SU-DHL-6 (cell line): ENCODE data around the gene SLC27A1.
A peak's percentile ranks its signal among the peaks of the same experiment; 100 is the strongest.

Experiments
- H2AFZ ChIP-seq: fragments of 200-600 bp; sonication (generic); 2 replicates; pipeline ENCODE4 v1.6.1; 2014; ENCODE audit warnings: low read depth, mild to moderate bottlenecking, moderate library complexity, mixed read lengths, antibody characterized with exemption, low read length; ENCODE audit not compliant: severe bottlenecking
- H3F3A ChIP-seq: fragments of 200-600 bp; shearing (Covaris generic); 2 replicates; pipeline ENCODE4 v1.6.0; 2016; ENCODE audit warnings: antibody characterized with exemption, mild to moderate bottlenecking; ENCODE audit not compliant: insufficient read depth
- H3K27ac ChIP-seq: fragments of 200-600 bp; sonication (generic); 2 replicates; pipeline ENCODE4 v1.5.1; 2016; ENCODE audit warnings: low read depth, mild to moderate bottlenecking, low read length, moderate library complexity, mixed read lengths
- H3K27me3 ChIP-seq: fragments of 200-600 bp; sonication (generic), shearing (Covaris generic); 2 replicates; pipeline ENCODE4 v1.6.0; 2014; ENCODE audit warnings: mild to moderate bottlenecking, low read length
- H3K36me3 ChIP-seq: fragments of 200-600 bp; sonication (generic); 2 replicates; pipeline ENCODE4 v1.6.1; 2014; ENCODE audit warnings: mild to moderate bottlenecking, low read length, mixed read lengths
- H3K4me2 ChIP-seq: fragments of 300-600, 200-600 bp; shearing (Covaris generic), sonication (generic); 2 replicates; pipeline ENCODE4 v1.6.0; 2014; ENCODE audit warnings: low read length, low read depth, mild to moderate bottlenecking; ENCODE audit not compliant: poor library complexity, severe bottlenecking
- H3K4me3 ChIP-seq: fragments of 200-600 bp; sonication (generic); 2 replicates; pipeline ENCODE4 v1.5.1; 2014; ENCODE audit warnings: antibody characterized with exemption, low read length, mild to moderate bottlenecking, mixed read lengths; ENCODE audit not compliant: insufficient read depth, poor library complexity, severe bottlenecking
- H3K79me2 ChIP-seq: fragments of 200-600 bp; sonication (generic); 2 replicates; pipeline ENCODE4 v1.6.1; 2014; ENCODE audit warnings: mild to moderate bottlenecking, low read length, moderate library complexity; ENCODE audit not compliant: insufficient read depth
- H3K9ac ChIP-seq: fragments of 200-600 bp; sonication (generic); 2 replicates; pipeline ENCODE4 v1.7.0; 2014; ENCODE audit warnings: mild to moderate bottlenecking, low read length
- H3K9me2 ChIP-seq: fragments of 200-600 bp; sonication (generic); replicated peaks from 2 replicates; pipeline ENCODE4 v1.6.1; 2014; ENCODE audit warnings: low read length; ENCODE audit not compliant: insufficient read depth
- H3K9me3 ChIP-seq: fragments of 200-600 bp; sonication (generic); 2 replicates; pipeline ENCODE4 v1.6.1; 2014; ENCODE audit warnings: low read length, mixed read lengths; ENCODE audit not compliant: insufficient read depth
- H4K20me1 ChIP-seq: fragments of 200-600 bp; sonication (generic); 2 replicates; pipeline ENCODE4 v1.6.1; 2014; ENCODE audit warnings: low read depth, mild to moderate bottlenecking, antibody characterized with exemption, low read length, moderate library complexity, mixed read lengths
- EZH2phosphoT487 ChIP-seq: fragments of 200-600 bp; sonication (generic), shearing (Covaris generic); conservative IDR thresholded peaks from 2 replicates; pipeline ENCODE4 v1.6.1; 2018; ENCODE audit warnings: mild to moderate bottlenecking, antibody characterized with exemption, low read length, moderate library complexity, mixed read lengths
- TF ChIP-seq, protein P1 (sequence below): fragments of 200-600 bp; sonication (generic); IDR thresholded peaks from one replicate; pipeline ENCODE4 v1.5.1; 2017; ENCODE audit warnings: antibody characterized with exemption, mild to moderate bottlenecking, low read length, moderate library complexity; ENCODE audit not compliant: insufficient read depth, poor library complexity, severe bottlenecking

The SLC27A1 gene

DNA sequence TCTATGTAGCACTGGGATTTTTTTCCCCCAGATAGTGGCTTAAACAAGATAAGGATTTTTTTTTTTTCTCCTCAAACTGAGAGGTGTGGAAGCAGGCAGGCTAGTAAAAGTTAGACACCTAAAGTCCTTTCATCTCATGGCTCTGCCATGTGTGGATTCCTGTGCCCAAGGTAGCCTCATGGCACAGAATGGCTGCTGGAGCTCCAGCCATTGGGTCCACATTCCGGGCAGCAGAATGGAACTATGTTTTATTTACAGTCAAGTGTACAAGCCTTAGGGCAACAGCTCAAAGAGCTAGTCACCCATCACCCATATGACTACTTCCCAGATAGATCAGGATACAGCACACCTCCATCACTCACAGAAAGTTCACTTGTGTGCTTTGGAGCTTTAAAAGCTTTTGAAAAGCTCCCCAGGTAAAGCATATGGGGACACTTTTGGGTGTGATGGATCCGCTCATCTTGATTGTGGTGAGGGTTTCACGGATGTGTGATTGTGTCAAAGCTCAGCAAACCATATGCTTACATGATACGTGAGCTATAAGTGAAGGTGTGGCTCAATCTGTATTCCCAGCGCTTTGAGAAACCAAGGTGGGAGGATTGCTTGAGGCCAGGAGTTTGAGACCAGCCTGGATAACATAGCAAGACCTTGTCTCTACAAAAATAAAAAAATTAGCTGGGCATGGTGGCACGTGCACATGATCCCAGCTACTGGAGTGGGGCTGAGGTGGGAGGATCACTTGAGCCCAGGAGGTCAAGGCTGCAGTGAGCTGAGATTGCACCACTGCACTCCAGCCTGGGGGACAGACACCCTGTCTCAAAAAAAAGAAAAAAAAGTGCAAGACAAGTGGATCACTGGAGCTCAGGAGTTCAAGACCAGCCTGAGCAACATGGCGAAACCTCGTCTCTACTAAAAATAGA, 59.2 kb downstream of the SLC27A1 start:
- no peaks in the 10 kb centered on the region for H4K20me1 ChIP-seq
- H2AFZ ChIP-seq: no peak overlapping the region
- no peaks in the 10 kb centered on the region for H3K9me3 ChIP-seq
- peak overlapping the region; percentile 59 for H3K4me3 ChIP-seq
- H3K9me2 ChIP-seq: no peaks in the 10 kb centered on the region
- H3K4me2 ChIP-seq: peak overlapping the region; percentile 72
- H3K79me2 ChIP-seq: peaks cover 43% of the 10 kb centered on the region
- TF ChIP-seq, protein P1, sequence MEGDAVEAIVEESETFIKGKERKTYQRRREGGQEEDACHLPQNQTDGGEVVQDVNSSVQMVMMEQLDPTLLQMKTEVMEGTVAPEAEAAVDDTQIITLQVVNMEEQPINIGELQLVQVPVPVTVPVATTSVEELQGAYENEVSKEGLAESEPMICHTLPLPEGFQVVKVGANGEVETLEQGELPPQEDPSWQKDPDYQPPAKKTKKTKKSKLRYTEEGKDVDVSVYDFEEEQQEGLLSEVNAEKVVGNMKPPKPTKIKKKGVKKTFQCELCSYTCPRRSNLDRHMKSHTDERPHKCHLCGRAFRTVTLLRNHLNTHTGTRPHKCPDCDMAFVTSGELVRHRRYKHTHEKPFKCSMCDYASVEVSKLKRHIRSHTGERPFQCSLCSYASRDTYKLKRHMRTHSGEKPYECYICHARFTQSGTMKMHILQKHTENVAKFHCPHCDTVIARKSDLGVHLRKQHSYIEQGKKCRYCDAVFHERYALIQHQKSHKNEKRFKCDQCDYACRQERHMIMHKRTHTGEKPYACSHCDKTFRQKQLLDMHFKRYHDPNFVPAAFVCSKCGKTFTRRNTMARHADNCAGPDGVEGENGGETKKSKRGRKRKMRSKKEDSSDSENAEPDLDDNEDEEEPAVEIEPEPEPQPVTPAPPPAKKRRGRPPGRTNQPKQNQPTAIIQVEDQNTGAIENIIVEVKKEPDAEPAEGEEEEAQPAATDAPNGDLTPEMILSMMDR: no peak
- no peak for TF ChIP-seq EZH2phosphoT487
- H3F3A ChIP-seq: peaks cover 49% of the 10 kb centered on the region
- H3K27me3 ChIP-seq: no peaks in the 10 kb centered on the region
- peak overlapping the region; percentile 93 for H3K27ac ChIP-seq
- H3K36me3 ChIP-seq: peaks cover 3% of the 10 kb centered on the region; the same call in 1 of the 2 replicates
- H3K9ac ChIP-seq: peak overlapping the region; percentile 60; the same call in 1 of the 2 replicates

DNA sequence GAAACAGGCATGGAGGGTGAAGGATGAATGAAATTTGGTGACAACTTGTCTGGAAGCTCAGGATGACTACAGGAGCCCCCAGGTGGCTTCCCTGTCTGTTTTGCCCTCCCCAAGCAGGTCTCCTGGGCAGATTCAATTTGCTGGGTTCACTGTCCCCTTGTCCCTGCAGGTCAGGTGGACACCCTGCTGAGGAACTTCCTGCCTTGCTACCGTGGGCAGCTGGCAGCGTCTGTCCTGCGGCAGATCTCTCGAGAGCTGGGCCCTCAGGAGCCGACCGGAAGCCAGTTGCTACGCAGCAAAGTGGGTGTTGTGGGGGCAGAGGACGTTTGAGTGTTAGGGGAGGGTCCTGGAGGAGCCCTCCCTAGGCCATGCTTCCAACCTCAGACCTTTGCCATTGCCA, 60.3 kb downstream of the SLC27A1 start:
- H3F3A ChIP-seq: peaks cover 44% of the 10 kb centered on the region
- H3K36me3 ChIP-seq: peaks cover 3% of the 10 kb centered on the region; the same call in 1 of the 2 replicates
- no peaks in the 10 kb centered on the region for H3K27me3 ChIP-seq
- no peaks in the 10 kb centered on the region for H4K20me1 ChIP-seq
- no peaks in the 10 kb centered on the region for H3K9me3 ChIP-seq
- peak overlapping the region; percentile 93 for H3K27ac ChIP-seq
- no peak overlapping the region for H2AFZ ChIP-seq
- no peaks in the 10 kb centered on the region for H3K9me2 ChIP-seq
- no peak overlapping the region for H3K4me3 ChIP-seq
- H3K4me2 ChIP-seq: peak overlapping the region; percentile 72
- peak overlapping the region; percentile 60; the same call in 1 of the 2 replicates for H3K9ac ChIP-seq
- H3K79me2 ChIP-seq: peaks cover 43% of the 10 kb centered on the region
- TF ChIP-seq, protein P1: no peak
- TF ChIP-seq EZH2phosphoT487: no peak

DNA sequence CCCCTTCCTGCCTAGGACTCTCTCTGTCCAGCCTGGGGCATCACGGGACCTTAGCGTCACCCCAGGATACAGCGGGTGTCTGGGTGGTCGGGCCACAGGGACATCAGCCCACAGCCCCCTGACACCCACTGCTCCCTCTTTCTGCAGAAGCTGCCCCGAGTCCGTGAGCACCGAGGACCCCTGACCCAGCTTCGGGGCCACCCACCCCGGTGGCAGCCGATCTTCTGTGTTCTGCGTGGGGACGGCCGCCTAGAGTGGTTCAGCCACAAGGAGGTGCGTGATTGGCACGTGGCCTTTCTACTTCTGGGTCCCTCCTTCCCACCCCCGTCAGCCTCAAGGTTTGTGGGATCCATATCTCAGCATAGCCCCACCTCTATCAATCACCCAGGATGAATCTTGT, 61.8 kb downstream of the SLC27A1 start:
- Histone ChIP-seq H3K9me2 (no peaks in the 10 kb centered on the region), H3K36me3 (peaks cover 6% of the 10 kb centered on the region; the same call in 1 of the 2 replicates), H3K9ac (no peak overlapping the region), H3K79me2 (peaks cover 37% of the 10 kb centered on the region), H3K9me3 (no peaks in the 10 kb centered on the region), H3K4me3 (no peak overlapping the region), H4K20me1 (no peaks in the 10 kb centered on the region), H3K27me3 (no peaks in the 10 kb centered on the region), H3K4me2 (no peak overlapping the region), H2AFZ (no peak overlapping the region), H3F3A (peaks cover 35% of the 10 kb centered on the region), H3K27ac (no peak overlapping the region)
- TF ChIP-seq, protein P1: no peak
- no peak for TF ChIP-seq EZH2phosphoT487
